HG03060 (cell line): ENCODE measurements around the gene SRSF8.

ENCODE experiments used
- ATAC-seq: cut with Tn5 transposase; IDR thresholded peaks from one replicate; pipeline ENCODE4 v1.9.1; 2021; ENCODE audit warnings: low read depth, moderate number of reproducible peaks; ENCODE audit not compliant: unreplicated experiment

The SRSF8 gene

DNA sequence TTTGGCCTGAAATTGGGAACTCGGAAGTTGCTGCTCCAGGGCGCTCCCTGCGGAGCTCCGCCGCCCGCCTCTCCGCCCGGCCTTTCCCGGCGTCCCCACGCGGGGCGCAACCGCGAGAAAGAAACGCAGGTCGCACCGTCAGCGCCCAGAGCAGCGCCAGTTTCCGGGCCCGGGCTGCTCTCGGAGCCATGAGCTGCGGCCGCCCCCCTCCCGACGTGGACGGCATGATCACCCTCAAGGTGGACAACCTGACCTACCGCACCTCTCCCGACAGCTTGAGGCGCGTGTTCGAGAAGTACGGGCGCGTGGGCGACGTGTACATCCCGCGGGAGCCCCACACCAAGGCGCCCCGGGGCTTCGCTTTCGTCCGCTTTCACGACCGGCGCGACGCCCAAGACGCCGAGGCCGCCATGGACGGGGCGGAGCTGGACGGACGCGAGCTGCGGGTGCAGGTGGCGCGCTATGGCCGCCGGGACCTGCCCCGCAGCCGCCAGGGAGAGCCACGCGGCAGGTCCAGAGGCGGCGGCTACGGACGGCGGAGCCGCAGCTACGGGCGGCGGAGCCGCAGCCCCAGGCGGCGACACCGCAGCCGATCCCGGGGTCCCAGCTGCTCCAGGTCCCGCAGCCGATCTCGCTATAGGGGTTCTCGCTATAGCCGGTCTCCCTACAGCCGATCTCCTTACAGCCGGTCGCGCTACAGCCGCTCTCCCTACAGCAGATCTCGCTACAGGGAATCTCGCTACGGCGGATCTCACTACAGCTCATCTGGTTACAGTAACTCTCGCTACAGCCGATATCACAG, 521 bp downstream of the SRSF8 start:
- peak; percentile 28 for ATAC-seq

DNA sequence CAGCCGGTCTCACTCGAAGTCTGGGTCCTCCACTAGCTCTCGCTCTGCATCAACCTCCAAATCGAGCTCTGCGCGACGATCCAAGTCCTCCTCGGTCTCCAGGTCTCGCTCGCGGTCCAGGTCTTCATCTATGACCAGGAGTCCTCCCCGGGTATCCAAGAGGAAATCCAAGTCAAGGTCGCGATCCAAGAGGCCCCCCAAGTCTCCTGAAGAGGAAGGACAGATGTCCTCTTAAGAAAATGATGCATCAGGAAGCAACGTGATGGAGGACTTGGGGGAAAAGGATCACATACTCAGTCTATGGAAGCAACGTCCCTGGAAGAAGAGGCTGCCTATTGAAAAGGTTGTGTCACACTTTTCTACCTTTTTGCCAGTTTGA, 1.1 kb downstream of the SRSF8 start:
- ATAC-seq = no peak

DNA sequence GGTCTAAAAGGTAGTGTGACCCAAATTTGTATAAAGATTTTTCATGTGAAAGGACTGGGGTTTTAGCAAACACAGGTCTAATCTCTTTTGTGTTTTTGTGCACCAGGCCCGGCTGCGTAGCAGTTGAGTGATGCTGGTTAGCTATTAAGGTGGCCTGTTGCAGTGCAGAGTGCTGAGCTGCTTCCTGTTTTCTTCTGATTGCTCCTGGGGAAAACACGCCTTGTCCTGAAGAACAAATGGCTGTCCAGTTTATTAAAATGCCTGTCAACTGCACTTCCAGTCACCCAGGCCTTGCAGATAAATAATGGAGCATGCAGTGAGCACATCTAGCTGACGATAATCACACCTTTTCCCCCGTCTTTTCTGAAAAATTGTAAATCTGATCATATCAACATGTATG, 1.8 kb downstream of the SRSF8 start:
- ATAC-seq = peak; percentile 77

DNA sequence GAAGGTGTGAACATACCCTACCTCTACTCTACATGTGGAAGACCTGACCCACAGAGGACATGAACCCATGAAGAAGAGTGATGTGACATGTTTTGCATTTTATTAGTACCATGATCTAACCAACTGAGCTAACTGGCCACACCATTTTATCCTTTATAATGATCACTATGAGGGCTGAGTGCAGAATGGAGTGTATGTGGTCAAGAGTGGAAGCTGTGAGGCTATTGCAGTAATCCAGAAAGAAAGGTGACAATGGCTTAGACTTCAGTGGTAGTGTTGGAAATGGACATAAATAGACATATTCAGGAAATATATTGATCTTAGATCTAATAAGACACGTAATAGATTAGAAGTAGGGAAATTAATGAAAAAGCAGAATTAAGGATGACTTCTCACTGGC, 3.8 kb downstream of the SRSF8 start:
- no peak for ATAC-seq

DNA sequence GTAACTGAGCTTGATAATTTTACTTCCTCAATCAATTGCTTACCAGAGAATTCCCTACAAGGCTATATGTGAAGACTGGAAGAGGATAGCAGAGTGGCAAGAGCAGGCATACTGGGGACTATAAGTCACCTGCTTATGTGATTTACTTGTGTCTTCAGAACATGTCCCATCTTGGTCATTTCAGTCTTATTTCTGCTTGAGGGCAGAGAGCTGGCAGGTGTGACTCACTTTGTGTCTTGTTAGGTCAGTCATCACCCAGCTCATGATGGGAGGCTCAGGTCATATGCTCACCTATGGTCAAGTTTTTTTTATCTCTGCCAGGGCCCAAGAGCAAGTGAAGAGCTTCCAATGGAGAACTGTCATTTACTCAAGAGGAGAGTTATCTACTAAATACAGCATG, 6.2 kb downstream of the SRSF8 start:
- no peak for ATAC-seq

DNA sequence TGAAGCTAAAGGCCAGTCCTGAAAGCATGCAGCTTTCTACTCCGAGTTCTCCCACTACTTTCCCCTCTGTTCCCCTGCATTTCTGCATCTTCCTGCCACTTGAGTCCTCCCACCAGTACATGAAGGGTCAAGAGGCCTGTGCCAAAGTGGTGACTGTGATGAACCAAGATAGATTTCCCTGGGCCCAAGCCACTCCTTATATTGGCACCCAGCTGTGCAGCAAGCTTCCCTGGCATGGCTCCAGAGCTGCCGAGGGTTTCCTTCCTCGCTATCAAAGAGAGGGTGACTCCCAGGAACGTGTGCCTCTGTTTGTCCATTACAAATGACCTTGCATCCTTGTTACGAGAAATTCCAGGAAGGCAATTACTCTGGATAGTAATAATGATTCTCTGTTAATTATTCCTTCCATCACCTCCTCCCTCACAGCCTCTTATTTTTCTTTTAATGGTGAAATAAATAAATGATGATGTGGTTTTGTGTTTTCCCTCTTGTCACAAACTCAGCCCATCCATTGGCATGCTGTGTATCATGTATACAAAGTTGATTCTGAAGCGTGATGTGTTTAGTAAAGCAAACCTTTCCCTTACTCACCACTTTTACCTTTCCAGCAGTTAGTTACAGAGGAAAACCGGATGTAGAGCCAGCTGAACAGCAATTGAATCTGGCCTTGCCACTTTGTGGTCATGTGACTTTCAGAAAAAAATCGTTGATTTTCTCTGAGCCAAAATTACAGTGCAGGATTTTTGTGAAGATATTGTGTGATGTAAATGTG, 8.3 kb downstream of the SRSF8 start:
- no peak for ATAC-seq

DNA sequence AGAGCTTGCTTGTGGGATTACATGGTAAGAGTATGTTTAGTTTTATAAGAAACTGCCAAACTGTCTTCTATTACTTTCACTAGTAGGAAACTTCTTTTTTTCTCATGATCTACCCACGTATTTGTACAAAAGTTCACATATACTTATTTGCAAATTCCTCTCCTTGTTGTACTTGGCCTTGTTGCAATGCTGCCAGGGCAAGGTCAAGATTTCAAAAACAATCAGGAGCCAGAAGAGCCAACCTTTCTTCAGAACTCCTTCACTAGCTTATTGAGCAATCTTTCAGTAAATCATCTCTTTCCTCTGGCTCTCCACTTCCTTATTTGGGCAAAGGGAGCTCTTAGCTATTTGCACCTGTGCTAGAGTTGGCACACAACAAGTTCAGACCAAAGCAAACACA, 9.7 kb downstream of the SRSF8 start:
- no peak for ATAC-seq

DNA sequence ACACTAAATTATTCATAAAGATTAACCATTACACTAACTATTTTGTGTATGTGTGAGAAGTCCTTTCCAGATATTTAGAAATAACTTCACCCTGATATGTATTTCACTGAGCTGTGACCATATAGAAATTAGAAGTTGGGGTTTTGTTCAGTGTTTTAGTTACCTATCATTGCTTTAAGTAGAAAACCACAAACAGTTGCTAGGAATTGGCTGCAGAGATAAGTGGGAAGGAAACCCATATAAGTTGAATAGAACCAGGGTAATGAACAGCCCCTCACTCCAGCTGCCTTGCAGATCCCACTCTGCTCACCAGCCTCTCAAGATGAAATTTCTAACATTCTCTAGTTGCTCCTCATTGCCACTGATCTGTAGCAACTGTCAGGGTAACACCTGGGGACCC, 10.3 kb downstream of the SRSF8 start:
- no peak for ATAC-seq

DNA sequence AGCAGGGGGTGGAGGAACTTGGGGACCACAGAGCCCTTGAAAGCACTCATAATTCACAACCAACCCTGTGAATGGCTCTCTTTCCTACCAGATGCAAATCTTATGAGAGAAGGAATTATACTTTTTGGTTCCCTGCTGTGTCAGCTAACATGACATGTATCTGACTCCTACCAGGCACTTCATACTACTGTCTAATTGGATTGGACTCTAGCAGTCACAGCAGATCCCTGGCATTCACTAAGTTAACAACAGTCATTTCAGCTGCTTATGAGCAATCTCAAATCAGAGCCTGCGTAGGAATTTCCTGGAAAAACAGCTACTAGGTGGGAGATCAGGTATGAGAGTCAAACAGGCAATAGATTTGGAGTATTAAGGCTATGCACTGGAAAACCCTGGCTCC, 11.8 kb downstream of the SRSF8 start:
- no peak for ATAC-seq

DNA sequence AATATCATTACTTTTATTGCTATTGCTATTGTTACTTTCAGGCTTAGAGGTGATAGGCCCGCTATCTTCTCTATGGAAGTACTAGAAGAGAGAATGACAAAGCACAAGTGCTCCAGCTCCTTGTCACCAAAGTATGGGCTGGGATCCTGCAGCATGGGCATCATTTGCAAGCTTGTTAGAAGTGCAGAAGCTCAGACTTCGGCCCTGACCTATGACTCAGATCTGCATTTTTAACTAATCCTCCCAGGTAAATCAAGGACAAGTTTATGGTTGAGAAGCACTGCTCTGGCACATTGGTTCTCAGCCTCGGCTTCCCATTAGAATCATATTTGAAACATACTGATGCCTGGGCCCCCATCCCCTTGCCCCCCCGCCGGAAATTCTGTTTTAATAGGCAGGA, 14.3 kb downstream of the SRSF8 start:
- ATAC-seq = no peak

DNA sequence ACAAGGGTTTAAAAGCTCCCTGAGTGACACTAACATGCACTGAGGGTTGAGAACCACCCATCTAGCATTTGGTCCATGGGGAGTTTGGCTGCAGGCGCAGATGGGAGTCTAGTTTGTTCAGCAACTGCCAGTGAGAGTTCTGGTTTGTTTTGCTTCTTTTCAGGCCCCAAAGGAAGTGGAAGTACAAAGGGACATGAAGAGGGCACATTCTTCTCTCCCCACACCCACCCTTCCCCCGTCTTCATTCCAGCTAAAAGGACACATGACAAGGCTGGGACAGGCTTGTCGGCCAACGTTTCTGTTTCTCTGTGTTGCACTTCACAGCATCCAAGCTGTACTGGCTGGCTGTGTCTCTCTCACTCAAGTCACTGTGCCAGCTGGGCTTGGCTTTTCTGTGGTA, 14.7 kb downstream of the SRSF8 start:
- no peak for ATAC-seq

DNA sequence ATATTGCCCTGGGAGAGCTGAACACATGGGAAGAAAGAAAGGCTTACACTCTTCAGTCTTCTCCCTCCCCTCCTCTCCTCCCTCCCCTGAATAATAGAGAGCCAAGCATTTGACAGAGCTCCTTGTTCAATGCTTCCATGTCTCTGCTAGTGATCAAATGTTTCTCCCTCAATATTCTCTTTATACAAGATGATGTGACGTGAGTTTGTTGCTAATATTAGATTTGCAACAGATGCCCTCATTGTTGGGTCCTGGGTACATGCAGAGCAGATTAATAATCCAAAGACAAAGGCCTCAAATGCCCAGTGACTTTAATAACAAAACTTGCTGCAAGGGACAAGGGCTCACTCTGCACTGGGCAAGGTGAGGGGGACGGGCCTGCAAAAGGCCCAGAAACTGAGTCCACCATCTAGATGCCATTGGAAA, 15.9 kb downstream of the SRSF8 start:
- ATAC-seq = no peak

DNA sequence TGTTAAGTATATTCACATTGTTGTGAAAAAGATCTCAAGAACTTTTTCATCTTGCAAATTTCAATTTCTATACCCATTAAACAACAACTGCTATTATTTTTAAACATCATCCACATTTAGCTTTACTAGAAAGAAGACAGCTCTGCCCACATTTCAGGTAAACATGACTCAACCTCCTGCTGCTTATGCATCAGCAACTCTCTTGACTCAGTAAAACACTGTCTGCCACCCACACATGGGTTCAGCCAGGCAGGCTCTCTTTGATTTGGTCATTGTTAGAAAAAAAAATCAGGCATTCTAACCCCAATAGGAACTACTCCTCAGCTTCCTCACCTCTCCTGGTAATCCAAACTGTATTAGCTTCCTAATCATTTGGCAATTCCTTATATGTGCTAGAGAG, 17.8 kb downstream of the SRSF8 start:
- ATAC-seq = peak; percentile 59

DNA sequence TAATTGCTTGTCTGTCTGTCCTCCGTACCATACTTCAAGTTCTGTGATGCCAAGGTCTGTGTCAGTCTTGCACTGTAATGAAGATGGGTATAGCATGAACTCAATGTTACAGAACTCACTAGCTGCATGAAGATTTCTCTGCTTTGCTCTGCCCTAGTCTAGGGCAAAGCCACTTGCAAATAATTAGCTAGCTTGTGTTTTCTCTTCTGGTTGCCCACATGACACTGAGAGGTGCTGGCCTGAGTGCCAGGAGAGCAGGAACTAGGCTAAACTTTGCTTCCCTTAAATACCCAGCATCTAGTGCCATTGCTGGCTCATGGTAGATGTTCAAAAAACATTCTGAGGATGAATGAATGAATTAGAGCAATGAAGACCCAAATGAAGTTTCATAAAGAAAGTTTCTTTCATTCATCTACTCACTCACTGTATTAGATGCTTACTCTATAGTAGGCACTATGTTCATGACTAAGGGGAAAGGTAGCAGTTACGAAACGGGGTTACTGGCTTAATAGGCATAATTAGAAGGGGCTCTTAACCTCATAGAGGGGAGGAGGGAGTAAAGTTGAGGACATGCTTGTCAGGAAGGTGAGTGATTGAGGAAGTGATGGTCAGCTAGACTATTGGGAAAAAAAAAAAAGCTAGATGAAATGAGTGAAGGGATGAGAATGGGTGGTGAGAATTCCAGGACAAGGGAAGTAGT, 18.5 kb downstream of the SRSF8 start:
- no peak for ATAC-seq

DNA sequence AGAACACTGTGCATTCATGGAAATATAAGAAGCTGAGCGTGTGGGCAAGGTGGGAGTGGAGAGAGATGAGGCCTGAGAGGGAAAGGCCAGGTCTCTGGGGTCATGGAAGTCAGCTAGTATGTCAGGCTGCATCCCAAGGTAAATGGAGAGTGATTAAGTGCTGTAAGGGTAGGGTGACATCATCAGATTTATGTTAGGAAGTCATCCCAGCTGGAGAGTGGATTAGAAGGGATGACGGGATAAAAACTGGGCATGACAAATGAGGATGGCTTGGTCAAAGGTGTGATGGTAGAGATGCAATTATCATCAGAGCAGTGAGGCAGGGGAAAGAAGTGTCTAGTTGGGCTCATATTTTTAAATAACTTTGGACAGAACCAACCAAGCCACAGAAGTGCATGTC, 19.4 kb downstream of the SRSF8 start:
- no peak for ATAC-seq

DNA sequence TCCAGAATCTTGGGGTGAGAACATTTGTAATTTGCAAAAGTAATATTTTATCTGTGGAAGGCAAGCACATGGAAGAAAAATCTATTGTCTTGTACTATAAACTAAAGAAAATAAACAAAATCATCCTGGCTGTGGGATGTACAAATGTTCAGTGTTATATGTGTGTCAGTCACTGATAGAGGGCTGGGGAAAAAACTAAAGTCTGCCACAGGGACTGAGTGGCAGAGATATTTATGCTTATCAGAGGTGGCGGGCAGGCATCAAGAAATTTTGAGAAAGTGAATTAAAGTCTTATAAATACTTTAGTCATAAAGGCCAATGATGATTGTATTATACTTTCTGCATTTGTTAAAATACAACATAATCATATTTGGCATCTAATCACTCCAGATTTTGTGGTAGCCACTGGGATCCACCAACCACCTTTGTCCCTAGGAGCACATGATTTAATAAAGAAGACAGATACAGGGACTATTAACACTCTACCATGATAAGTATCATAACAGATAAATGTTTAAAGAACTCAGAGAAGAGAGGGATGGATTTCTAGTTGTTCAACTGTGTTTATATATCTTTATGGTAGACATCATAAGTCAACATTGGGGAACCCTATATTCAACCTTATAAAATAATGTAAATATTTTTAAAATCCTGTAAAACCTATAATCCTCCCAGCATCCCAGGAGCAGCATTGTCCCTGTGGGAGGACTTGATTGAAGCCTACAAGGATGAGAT, 20.3 kb downstream of the SRSF8 start:
- ATAC-seq = no peak

DNA sequence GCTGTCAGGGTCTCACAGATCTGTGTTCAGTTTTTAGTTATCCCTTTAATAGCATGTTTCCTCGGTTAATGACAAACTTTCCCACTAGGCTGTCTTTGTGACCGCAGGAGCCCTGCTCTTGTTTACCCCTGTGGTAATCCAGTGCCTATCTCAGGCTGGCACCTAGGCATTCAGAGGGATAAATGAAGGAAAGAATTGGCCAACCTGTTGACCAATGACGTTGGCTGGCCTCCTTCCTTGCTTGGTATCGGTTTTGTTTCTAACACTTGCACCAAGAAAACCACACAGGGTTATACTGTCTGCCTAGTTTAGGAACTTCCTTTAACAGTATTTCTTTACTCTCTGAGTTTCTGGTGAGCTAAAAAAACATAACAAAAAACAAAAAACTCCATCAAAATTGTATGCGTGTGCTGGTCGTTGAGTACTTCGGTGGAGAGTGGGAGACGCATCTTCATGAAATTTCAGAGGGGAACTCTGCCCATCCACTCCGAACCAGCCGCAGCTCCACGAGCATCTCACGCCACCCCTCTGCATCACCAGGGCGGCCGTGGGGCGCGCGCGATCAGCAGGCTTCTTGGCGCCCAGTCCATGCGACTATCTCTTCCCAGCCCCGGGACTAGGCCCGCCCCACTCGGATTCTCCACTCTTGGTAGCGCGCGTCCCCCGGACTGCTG, 22.4 kb downstream of the SRSF8 start:
- peak; percentile 6 for ATAC-seq

DNA sequence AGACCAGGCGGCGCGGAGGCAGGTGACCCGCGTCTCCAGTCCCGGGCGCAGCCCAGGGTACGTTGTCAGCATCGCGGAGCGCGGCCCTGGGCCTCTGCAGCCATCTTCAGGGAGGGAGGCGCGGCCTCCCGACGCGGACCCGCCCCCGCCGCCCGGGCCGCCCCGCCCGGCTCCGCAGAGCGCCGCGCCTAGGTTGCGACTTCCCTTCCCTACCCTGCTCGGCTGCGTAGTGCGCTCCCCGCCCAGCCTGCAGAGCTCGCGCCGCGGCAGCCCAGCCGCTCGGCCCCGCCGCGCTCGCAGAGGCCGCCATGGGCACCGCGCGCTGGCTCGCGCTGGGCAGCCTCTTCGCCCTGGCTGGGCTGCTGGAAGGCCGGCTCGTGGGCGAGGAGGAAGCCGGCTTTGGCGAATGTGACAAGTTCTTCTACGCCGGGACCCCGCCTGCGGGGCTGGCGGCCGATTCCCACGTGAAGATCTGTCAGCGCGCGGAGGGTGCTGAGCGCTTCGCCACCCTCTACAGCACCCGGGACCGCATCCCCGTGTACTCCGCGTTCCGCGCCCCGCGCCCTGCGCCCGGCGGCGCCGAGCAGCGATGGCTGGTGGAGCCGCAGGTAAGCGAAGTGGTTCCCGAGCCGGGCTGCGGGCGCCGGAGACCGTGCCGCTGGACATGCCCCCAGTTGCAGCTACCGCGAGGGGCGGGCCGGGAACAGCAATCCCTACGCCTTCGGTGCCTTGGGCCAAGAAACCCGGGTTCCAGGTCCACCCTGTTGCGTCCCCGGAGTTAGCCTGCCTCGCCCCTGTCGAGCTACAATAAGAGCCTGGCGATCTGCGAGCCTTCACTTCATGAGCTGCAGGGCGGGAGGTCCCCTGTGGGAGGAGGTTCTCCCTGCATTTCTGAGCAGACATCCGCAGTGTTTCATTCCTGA, 23.2 kb downstream of the SRSF8 start, which contains the start of gene ENDOD1:
ENDOD1 (plus strand) TSS at position 227 of the 923 bp plus-strand sequence; CDS start at position 309, 82 bp downstream.
- peak; percentile 56 for ATAC-seq

DNA sequence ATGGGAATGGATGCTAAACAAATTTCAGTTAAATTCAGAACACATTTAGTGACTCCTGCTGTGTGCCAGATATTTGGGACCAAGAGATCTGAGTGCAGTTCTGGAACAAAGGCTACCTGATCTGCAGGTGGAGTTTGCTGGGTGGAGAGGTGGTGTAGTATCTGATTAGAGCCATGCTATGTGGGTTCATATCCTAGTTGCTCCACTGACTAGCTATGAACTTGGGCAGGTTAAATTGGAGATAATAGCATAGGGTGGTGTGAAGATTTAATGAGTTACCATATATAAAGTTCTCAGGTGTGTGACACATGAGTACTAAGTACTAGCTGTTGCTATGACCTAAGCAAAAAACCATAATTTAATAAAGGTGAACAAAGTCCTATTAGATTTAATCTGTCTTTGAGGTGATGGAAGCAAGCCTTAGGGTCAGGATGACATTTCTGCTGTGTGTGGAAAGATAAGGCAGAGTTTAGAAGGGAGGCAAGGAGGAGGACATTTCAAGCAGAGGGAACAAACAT, 25.0 kb downstream of the SRSF8 start:
- no peak for ATAC-seq
